ENCODE data around the gene PHLDA1. TPM values are rescaled to one million over a fixed set of nuclear protein-coding genes. Genes with fewer than 3 reads are reported as not detected.
A peak's percentile ranks its signal among the peaks of the same experiment; 100 is the strongest.

The PHLDA1 gene
- total and polyA plus RNA-seq, 2 of the 13 experiments (the other 11 are each of a cell fraction or from before 2014, with no cell fraction given), result 33.8 to 41.0 TPM

GRCh38 chr12:75977952-75978671 is 53.5 kb downstream of the PHLDA1 start (continued):
- TF ChIP-seq DMTF1 (CRISPR knock-in tag; IDR thresholded peaks at IDR 0.05) (0 out of 2 replicates have a peak, but pooled peaks have one; percentile 36), ESRRA (CRISPR knock-in tag; IDR thresholded peaks at IDR 0.05; ENCODE audit: low read depth) (peak; percentile 56; the same call in 1 of the 2 replicates), ASH2L (IDR thresholded peaks at IDR 0.05; ENCODE audit: insufficient read length, low read depth, low read length) (peak; percentile 98), ZNF703 (CRISPR knock-in tag; IDR thresholded peaks at IDR 0.05; ENCODE audit: borderline replicate concordance) (no peak), ADNP (CRISPR knock-in tag; IDR thresholded peaks at IDR 0.05) (no peak), ZNF350 (CRISPR knock-in tag; IDR thresholded peaks at IDR 0.05; ENCODE audit: borderline replicate concordance, low read depth) (peak; percentile 52), SIX1 (CRISPR knock-in tag; IDR thresholded peaks at IDR 0.05; ENCODE audit: borderline replicate concordance) (0 out of 2 replicates have a peak, but pooled peaks have one; percentile 33), ZNF567 (CRISPR knock-in tag; IDR thresholded peaks at IDR 0.05; ENCODE audit: borderline replicate concordance) (no peak), ZNF605 (CRISPR knock-in tag; IDR thresholded peaks at IDR 0.05) (peak; percentile 70), ETV6 (CRISPR knock-in tag; conservative IDR thresholded peaks at IDR 0.05) (peak; percentile 89; the same call in 1 of the 2 replicates), PBX3 (CRISPR knock-in tag; IDR thresholded peaks at IDR 0.05; ENCODE audit: borderline replicate concordance) (no peak), ZNF879 (CRISPR knock-in tag; IDR thresholded peaks at IDR 0.05) (no peak), FOXC1 (CRISPR knock-in tag; IDR thresholded peaks at IDR 0.05; ENCODE audit: borderline replicate concordance) (peak; percentile 47; the same call in 1 of the 2 replicates), NFIC (IDR thresholded peaks at IDR 0.05; ENCODE audit: low read length) (peak; percentile 96), ZNF275 (CRISPR knock-in tag; IDR thresholded peaks at IDR 0.05; ENCODE audit: borderline replicate concordance) (peak; percentile 48; the same call in 1 of the 2 replicates), NAIF1 (CRISPR knock-in tag; IDR thresholded peaks at IDR 0.05; ENCODE audit: borderline replicate concordance) (no peak), ELF3 (CRISPR knock-in tag; IDR thresholded peaks at IDR 0.05) (peak; percentile 97), ZNF556 (CRISPR knock-in tag; IDR thresholded peaks at IDR 0.05; ENCODE audit: borderline replicate concordance) (peak; percentile 82; the same call in 1 of the 2 replicates), ARNTL (CRISPR knock-in tag; IDR thresholded peaks at IDR 0.05) (peak; percentile 40; the same call in 1 of the 2 replicates), ZNF451 (CRISPR knock-in tag; IDR thresholded peaks at IDR 0.05) (no peak), ZNF235 (CRISPR knock-in tag; IDR thresholded peaks at IDR 0.05; ENCODE audit: borderline replicate concordance) (0 out of 2 replicates have a peak, but pooled peaks have one; percentile 44), ZNF891 (CRISPR knock-in tag; IDR thresholded peaks at IDR 0.05) (no peak), ZFP36 (IDR thresholded peaks at IDR 0.05; ENCODE audit: borderline replicate concordance, low read depth, low read length, partially characterized antibody) (no peak), POLR2G (IDR thresholded peaks at IDR 0.05; ENCODE audit: low read depth, low read length) (peak; percentile 53; the same call in 1 of the 2 replicates)
